CD4-positive, alpha-beta T cell treated with Interleukin-15 for 4 hours (primary cell): Measurements from ENCODE around the gene PLEKHM2.

Experiments
- DNase-seq: peaks from one replicate; pipeline ENCODE4 v3.0.0-alpha.2; 2020; ENCODE audit warnings: low spot score

The PLEKHM2 gene

GRCh38 chr1:15758343-15758931 lies 74.3 kb downstream of the PLEKHM2 start, which contains the start of gene FBLIM1:
TSS of gene FBLIM1 (plus strand) at chr1:15758795. CDS start at chr1:15764984, 6,189 bp downstream.
- no peak for DNase-seq

GRCh38 chr1:15758953-15759661 lies 75.0 kb downstream of the PLEKHM2 start:
- DNase-seq = no peak

GRCh38 chr1:15760520-15761211 lies 76.5 kb downstream of the PLEKHM2 start:
- no peak for DNase-seq

GRCh38 chr1:15761366-15762128 lies 77.4 kb downstream of the PLEKHM2 start:
- no peak for DNase-seq

GRCh38 chr1:15762546-15762945 lies 78.4 kb downstream of the PLEKHM2 start:
- DNase-seq = no peak

- no peak for DNase-seq
Measured at GRCh38 chr1:15764269-15764764, 80.2 kb downstream of the PLEKHM2 start.

GRCh38 chr1:15764890-15765289 lies 80.8 kb downstream of the PLEKHM2 start:
- DNase-seq = no peak

- DNase-seq = no peak
Measured at GRCh38 chr1:15765495-15766194, 81.5 kb downstream of the PLEKHM2 start.

GRCh38 chr1:15767941-15768340 lies 83.8 kb downstream of the PLEKHM2 start:
- DNase-seq = no peak

- DNase-seq = no peak
Measured at GRCh38 chr1:15768388-15768787, 84.3 kb downstream of the PLEKHM2 start.

GRCh38 chr1:15770313-15770962 lies 86.3 kb downstream of the PLEKHM2 start:
- no peak for DNase-seq

GRCh38 chr1:15771836-15772515 lies 87.9 kb downstream of the PLEKHM2 start:
- DNase-seq = no peak

GRCh38 chr1:15775706-15776105 lies 91.6 kb downstream of the PLEKHM2 start:
- no peak for DNase-seq

- DNase-seq = no peak
Measured at GRCh38 chr1:15777909-15778707, 94.0 kb downstream of the PLEKHM2 start.
